NAMALWA (cell line): ENCODE data around the gene CTPS2.

Source experiments
- DNase-seq: peaks from one replicate; pipeline ENCODE4 v3.0.0-alpha.2; 2015; ENCODE audit warnings: low spot score

CTPS2 gene

GRCh38 chrX:16558489-16558888 is 154.0 kb downstream of the CTPS2 start:
- DNase-seq: no peak

- DNase-seq: no peak
Observed at GRCh38 chrX:16552546-16552945, 159.9 kb downstream of the CTPS2 start.

GRCh38 chrX:16547644-16548043 is 164.8 kb downstream of the CTPS2 start:
- no peak for DNase-seq

- DNase-seq: no peak
Observed at GRCh38 chrX:16544969-16545368, 167.5 kb downstream of the CTPS2 start.
